ENCODE data around the gene HTATSF1.

The HTATSF1 gene
- 77.1 to 91.0 (median 87.6) reads per million in 4 donors for total RNA-seq

GRCh38 chrX:136497556-136498052 is at the start of gene HTATSF1:
TSS of gene HTATSF1 (plus strand) at chrX:136497592. CDS start at chrX:136497685, 93 bp downstream.
- DNase-seq = no peak

GRCh38 chrX:136447968-136448367 is 49.4 kb upstream of the HTATSF1 start:
- no peak for DNase-seq

- DNase-seq = no peak
These were observed 47.2 kb upstream of the HTATSF1 start for GRCh38 chrX:136450050-136450830.

GRCh38 chrX:136452614-136453013 is 44.8 kb upstream of the HTATSF1 start:
- DNase-seq = no peak

GRCh38 chrX:136453114-136453513 is 44.3 kb upstream of the HTATSF1 start:
- DNase-seq = no peak

GRCh38 chrX:136453771-136454170 is 43.6 kb upstream of the HTATSF1 start:
- DNase-seq = no peak

- DNase-seq = no peak
These were observed 41.3 kb upstream of the HTATSF1 start for GRCh38 chrX:136456133-136456532.

GRCh38 chrX:136457303-136457917 is 40.0 kb upstream of the HTATSF1 start:
- DNase-seq = no peak

- DNase-seq = no peak
These were observed 32.8 kb upstream of the HTATSF1 start for GRCh38 chrX:136464589-136464988.

- no peak for DNase-seq
These were observed 30.1 kb upstream of the HTATSF1 start for GRCh38 chrX:136467303-136467702.

GRCh38 chrX:136468391-136469103 is 28.8 kb upstream of the HTATSF1 start:
- no peak for DNase-seq

- no peak for DNase-seq
These were observed 23.7 kb upstream of the HTATSF1 start for GRCh38 chrX:136473663-136474062.

- no peak for DNase-seq
These were observed 22.2 kb upstream of the HTATSF1 start for GRCh38 chrX:136475236-136475635.

- no peak for DNase-seq
These were observed 20.9 kb upstream of the HTATSF1 start for GRCh38 chrX:136476501-136476900.

GRCh38 chrX:136477026-136477425 is 20.4 kb upstream of the HTATSF1 start:
- no peak for DNase-seq

- no peak for DNase-seq
These were observed 17.0 kb upstream of the HTATSF1 start for GRCh38 chrX:136480383-136480782.

- DNase-seq = no peak
These were observed 9.7 kb upstream of the HTATSF1 start, which contains the start of gene BRS3 for GRCh38 chrX:136487647-136488046. TSS of gene BRS3 (plus strand) at chrX:136487947. CDS start at chrX:136488115, 168 bp downstream.

- DNase-seq = no peak
These were observed 8.7 kb upstream of the HTATSF1 start for GRCh38 chrX:136488706-136489105.

- no peak for DNase-seq
These were observed 5.6 kb upstream of the HTATSF1 start for GRCh38 chrX:136491832-136492231.

- no peak for DNase-seq
These were observed 4.4 kb upstream of the HTATSF1 start for GRCh38 chrX:136493011-136493410.

- no peak for DNase-seq
These were observed 2.3 kb upstream of the HTATSF1 start for GRCh38 chrX:136495043-136495442.

- DNase-seq = no peak
These were observed 1.1 kb upstream of the HTATSF1 start for GRCh38 chrX:136496186-136496763.

Measured in T-helper 1 cell (primary cell).